Activated CD8-positive, alpha-beta T cell treated with anti-CD3 and anti-CD28 coated beads for 36 hours (primary cell): ENCODE data around the gene DLGAP1. TPM values are rescaled to one million over a fixed set of nuclear protein-coding genes. Genes with fewer than 3 reads are reported as not detected.

Experiments
- ATAC-seq: fragments of 200-7000 bp; cut with Tn5 transposase; one replicate; pipeline ENCODE4 v1.10.0; 2021; ENCODE audit warnings: mild to moderate bottlenecking, moderate library complexity
- CTCF ChIA-PET: fragments of 350-600 bp; sonication (Branson Sonifier 250); formaldehyde crosslinking; loops from one replicate; lab custom pipeline; 2021; ENCODE audit warnings: antibody characterized with exemption; lab: Charles Lee
- POLR2A ChIA-PET: fragments of 350-600 bp; sonication (Branson Sonifier 250); formaldehyde crosslinking; loops from one replicate; lab custom pipeline; 2021; ENCODE audit warnings: antibody characterized with exemption; lab: Charles Lee
- DNase-seq: peaks from one replicate; pipeline ENCODE4 v3.0.0-alpha.2; 2020
- H3K27ac Mint-ChIP-seq: one replicate; pipeline ENCODE4 v1.8.0; 2021; ENCODE audit warnings: mild to moderate bottlenecking, mixed read lengths
- H3K27me3 Mint-ChIP-seq: one replicate; pipeline ENCODE4 v1.8.0; 2021; ENCODE audit warnings: mixed read lengths
- H3K36me3 Mint-ChIP-seq: one replicate; pipeline ENCODE4 v1.8.0; 2021; ENCODE audit warnings: low read depth, mixed read lengths
- H3K4me1 Mint-ChIP-seq: one replicate; pipeline ENCODE4 v1.8.0; 2021; ENCODE audit warnings: low read depth, mixed read lengths
- H3K4me3 Mint-ChIP-seq: one replicate; pipeline ENCODE4 v1.8.0; 2021; ENCODE audit warnings: mild to moderate bottlenecking, moderate library complexity, mixed read lengths
- H3K9me3 Mint-ChIP-seq: one replicate; pipeline ENCODE4 v1.8.0; 2021; ENCODE audit warnings: mixed read lengths
- intact Hi-C: fragments of 100-400 bp; cut with micrococcal nuclease; formaldehyde crosslinking; loops from one replicate; pipeline ENCODE4 v1.10.0; 2022
- total RNA-seq, 2 experiments: library from RNA; stranded (reverse); gene quantifications; one replicate each; pipeline ENCODE4 v1.2.3, GENCODE V29; 2021
- TF ChIP-seq, protein P1 (sequence below): fragments of 200-600 bp; IDR thresholded peaks from one replicate; pipeline ENCODE4 v1.8.0; 2022; ENCODE audit warnings: antibody characterized with exemption, mild to moderate bottlenecking

DLGAP1 gene
- total RNA-seq, 2 experiments from 2014 or later: not detected

GRCh38 chr18:3620146-3621119 lies 834.7 kb downstream of the DLGAP1 start:
- intact Hi-C loops: no loop called here
- Mint-ChIP-seq H3K27ac (no peak overlapping the region), H3K36me3 (no peaks in the 10 kb centered on the region), H3K27me3 (no peaks in the 10 kb centered on the region), H3K4me3 (no peak overlapping the region), H3K9me3 (no peaks in the 10 kb centered on the region), H3K4me1 (peaks cover 21% of the 10 kb centered on the region)
- TF ChIP-seq, protein P1, sequence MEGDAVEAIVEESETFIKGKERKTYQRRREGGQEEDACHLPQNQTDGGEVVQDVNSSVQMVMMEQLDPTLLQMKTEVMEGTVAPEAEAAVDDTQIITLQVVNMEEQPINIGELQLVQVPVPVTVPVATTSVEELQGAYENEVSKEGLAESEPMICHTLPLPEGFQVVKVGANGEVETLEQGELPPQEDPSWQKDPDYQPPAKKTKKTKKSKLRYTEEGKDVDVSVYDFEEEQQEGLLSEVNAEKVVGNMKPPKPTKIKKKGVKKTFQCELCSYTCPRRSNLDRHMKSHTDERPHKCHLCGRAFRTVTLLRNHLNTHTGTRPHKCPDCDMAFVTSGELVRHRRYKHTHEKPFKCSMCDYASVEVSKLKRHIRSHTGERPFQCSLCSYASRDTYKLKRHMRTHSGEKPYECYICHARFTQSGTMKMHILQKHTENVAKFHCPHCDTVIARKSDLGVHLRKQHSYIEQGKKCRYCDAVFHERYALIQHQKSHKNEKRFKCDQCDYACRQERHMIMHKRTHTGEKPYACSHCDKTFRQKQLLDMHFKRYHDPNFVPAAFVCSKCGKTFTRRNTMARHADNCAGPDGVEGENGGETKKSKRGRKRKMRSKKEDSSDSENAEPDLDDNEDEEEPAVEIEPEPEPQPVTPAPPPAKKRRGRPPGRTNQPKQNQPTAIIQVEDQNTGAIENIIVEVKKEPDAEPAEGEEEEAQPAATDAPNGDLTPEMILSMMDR: no peak
- ChIA-PET CTCF (interaction anchor here (1.0 to 2.7 kb wide), 6 partner anchors 9 to 165 kb away, joined by 3 to 10 read pairs (median 4); no protein-coding TSS in a partner anchor), POLR2A (interaction anchor here (1.8 to 4.2 kb wide), 2 partner anchors 10 to 14 kb away, joined by 5 to 21 read pairs; no protein-coding TSS in a partner anchor)
- ATAC-seq (no peak), DNase-seq (no peak)

GRCh38 chr18:3619746-3620145 lies 835.4 kb downstream of the DLGAP1 start:
- ChIA-PET POLR2A (no interaction called here), CTCF (no interaction called here)
- Mint-ChIP-seq H3K9me3 (no peaks in the 10 kb centered on the region), H3K27ac (no peak overlapping the region), H3K36me3 (no peaks in the 10 kb centered on the region), H3K27me3 (no peaks in the 10 kb centered on the region), H3K4me1 (peaks cover 14% of the 10 kb centered on the region), H3K4me3 (no peak overlapping the region)
- intact Hi-C loops: no loop called here
- no peak for DNase-seq
- no peak for ATAC-seq
- TF ChIP-seq, protein P1: no peak

DNA sequence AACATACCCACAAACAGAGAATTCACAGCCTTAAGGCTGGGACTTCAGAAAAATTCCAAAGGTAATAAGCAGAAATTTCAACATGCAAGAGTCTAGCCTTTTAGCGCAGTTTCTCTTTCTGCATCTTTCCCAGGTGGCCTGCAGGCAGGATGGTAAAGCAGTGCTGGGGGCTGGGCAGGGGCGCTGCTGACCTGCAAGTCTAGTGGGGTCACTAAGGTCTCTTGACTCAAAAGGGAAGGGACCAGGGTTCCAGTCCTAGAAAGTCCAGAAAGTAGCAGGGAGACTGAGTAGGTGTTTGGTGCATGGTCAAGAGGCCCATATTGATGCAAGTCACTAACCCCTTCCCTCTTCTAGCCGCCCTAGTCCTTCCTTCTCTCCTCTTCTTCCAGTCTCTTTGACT lies 835.9 kb downstream of the DLGAP1 start:
- Mint-ChIP-seq H3K36me3 (no peaks in the 10 kb centered on the region), H3K4me3 (no peak overlapping the region), H3K9me3 (no peaks in the 10 kb centered on the region), H3K27ac (no peak overlapping the region), H3K27me3 (no peaks in the 10 kb centered on the region), H3K4me1 (peaks cover 8% of the 10 kb centered on the region)
- CTCF ChIA-PET: no interaction called here
- DNase-seq (no peak), ATAC-seq (no peak)
- intact Hi-C loops: no loop called here
- POLR2A ChIA-PET: no interaction called here
- TF ChIP-seq, protein P1: no peak

- Mint-ChIP-seq H3K9me3 (no peaks in the 10 kb centered on the region), H3K4me1 (peaks cover 6% of the 10 kb centered on the region), H3K4me3 (no peak overlapping the region), H3K27me3 (no peaks in the 10 kb centered on the region), H3K36me3 (no peaks in the 10 kb centered on the region), H3K27ac (no peak overlapping the region)
- DNase-seq: no peak
- ATAC-seq: no peak
- intact Hi-C loops: no loop called here
- CTCF ChIA-PET: interaction anchor here (0.7 kb wide), 1 partner anchor 28 kb away, joined by 3 read pairs; no protein-coding TSS in a partner anchor
- POLR2A ChIA-PET: interaction anchor here (1.0 kb wide), 1 partner anchor 9 kb away, joined by 4 read pairs; no protein-coding TSS in a partner anchor
- TF ChIP-seq, protein P1: no peak
Measured at GRCh38 chr18:3616744-3617143, 838.4 kb downstream of the DLGAP1 start.

GRCh38 chr18:3616142-3616541 lies 839.0 kb downstream of the DLGAP1 start:
- Mint-ChIP-seq H3K27ac (no peak overlapping the region), H3K27me3 (no peaks in the 10 kb centered on the region), H3K9me3 (no peaks in the 10 kb centered on the region), H3K4me1 (peaks cover 10% of the 10 kb centered on the region), H3K4me3 (no peak overlapping the region), H3K36me3 (no peaks in the 10 kb centered on the region)
- DNase-seq (no peak), ATAC-seq (no peak)
- intact Hi-C loops: no loop called here
- TF ChIP-seq, protein P1: no peak
- CTCF ChIA-PET: interaction anchor here (1.5 kb wide), 1 partner anchor 50 kb away, joined by 7 read pairs; no protein-coding TSS in a partner anchor
- POLR2A ChIA-PET: no interaction called here
